ENCODE data around the gene GRIN2A. TPM values are rescaled to one million over a fixed set of nuclear protein-coding genes. Genes with fewer than 3 reads are reported as not detected.

The GRIN2A gene
- polyA plus RNA-seq, 1 donor (not counting 4 experiments of a cell fraction or from before 2014, with no cell fraction given) = 0.01 TPM

DNA sequence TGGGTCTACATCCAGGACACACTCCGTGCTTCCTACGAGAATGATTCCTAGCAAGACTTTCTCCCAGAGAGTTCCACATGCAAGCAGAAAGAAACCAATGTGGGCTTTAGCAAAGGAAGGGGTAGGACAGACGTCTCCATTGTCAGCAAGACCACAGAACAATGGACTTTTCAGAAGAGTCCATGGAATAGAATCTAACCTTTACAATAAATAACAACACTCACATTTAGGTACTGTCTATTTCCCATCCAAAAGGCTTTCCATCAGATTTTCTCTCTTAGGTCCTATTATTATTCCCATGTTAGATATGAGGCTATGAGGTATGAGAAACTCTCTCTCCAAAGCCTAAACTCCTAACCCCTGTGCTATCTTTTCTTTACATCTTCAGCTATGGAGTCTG is 360.9 kb downstream of the GRIN2A start:
- DNase-seq (ENCODE audit: low read depth, low spot score) (no peak), FAIRE-seq (no peak)
- Histone ChIP-seq H3K36me3 (ENCODE audit: control insufficient read depth in 2 of 2, extremely low read depth in 1 of 2, insufficient read depth in 2 of 2, low read length in 2 of 2) (no peaks in the 10 kb centered on the region), H3K4me2 (ENCODE audit: control insufficient read depth, extremely low read depth, insufficient read depth, low read depth, low read length) (no peak overlapping the region), H3K27me3 (ENCODE audit: control insufficient read depth, extremely low read depth, insufficient read depth, low read length) (no peaks in the 10 kb centered on the region), H3K4me1 (ENCODE audit: control insufficient read depth, extremely low read depth, insufficient read depth, low read length) (no peaks in the 10 kb centered on the region), H3K9me3 (ENCODE audit: control insufficient read depth, low read depth, low read length) (no peaks in the 10 kb centered on the region), H3K9me1 (ENCODE audit: control insufficient read depth, extremely low read depth, insufficient read depth, low read length) (no peaks in the 10 kb centered on the region), H3K9ac (ENCODE audit: control insufficient read depth, extremely low read depth, insufficient read depth, low read length) (no peak overlapping the region), H4K20me1 (ENCODE audit: control insufficient read depth, extremely low read depth, insufficient read depth, low read length) (no peaks in the 10 kb centered on the region), H3K79me2 (ENCODE audit: control insufficient read depth, insufficient read depth, low read length) (no peaks in the 10 kb centered on the region), H3K27ac (ENCODE audit: control insufficient read depth, insufficient read depth, low read length) (no peak overlapping the region), H2AFZ (ENCODE audit: control insufficient read depth, low read length) (no peak overlapping the region), H3K4me3 (ENCODE audit: control insufficient read depth in 2 of 3, extremely low read depth in 1 of 3, insufficient read depth in 2 of 3, low read depth in 1 of 3, low read length in 3 of 3) (no peak overlapping the region)
- dilution Hi-C loops (cut with MboI; ENCODE audit: extremely low pct_ligation_motif_present, low sequenced_read_pairs) = no loop called here
- TF ChIP-seq, protein P1, sequence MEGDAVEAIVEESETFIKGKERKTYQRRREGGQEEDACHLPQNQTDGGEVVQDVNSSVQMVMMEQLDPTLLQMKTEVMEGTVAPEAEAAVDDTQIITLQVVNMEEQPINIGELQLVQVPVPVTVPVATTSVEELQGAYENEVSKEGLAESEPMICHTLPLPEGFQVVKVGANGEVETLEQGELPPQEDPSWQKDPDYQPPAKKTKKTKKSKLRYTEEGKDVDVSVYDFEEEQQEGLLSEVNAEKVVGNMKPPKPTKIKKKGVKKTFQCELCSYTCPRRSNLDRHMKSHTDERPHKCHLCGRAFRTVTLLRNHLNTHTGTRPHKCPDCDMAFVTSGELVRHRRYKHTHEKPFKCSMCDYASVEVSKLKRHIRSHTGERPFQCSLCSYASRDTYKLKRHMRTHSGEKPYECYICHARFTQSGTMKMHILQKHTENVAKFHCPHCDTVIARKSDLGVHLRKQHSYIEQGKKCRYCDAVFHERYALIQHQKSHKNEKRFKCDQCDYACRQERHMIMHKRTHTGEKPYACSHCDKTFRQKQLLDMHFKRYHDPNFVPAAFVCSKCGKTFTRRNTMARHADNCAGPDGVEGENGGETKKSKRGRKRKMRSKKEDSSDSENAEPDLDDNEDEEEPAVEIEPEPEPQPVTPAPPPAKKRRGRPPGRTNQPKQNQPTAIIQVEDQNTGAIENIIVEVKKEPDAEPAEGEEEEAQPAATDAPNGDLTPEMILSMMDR (optimal IDR thresholded peaks at IDR 0.05 in 1 of 3, IDR thresholded peaks at IDR 0.05 in 1 of 3, conservative IDR thresholded peaks at IDR 0.05 in 1 of 3; ENCODE audit: extremely low read depth in 1 of 3, insufficient read depth in 2 of 3, low read length in 3 of 3) = no peak
- TF ChIP-seq EZH2 (IDR thresholded peaks at IDR 0.05; ENCODE audit: low read length) = no peak

DNA sequence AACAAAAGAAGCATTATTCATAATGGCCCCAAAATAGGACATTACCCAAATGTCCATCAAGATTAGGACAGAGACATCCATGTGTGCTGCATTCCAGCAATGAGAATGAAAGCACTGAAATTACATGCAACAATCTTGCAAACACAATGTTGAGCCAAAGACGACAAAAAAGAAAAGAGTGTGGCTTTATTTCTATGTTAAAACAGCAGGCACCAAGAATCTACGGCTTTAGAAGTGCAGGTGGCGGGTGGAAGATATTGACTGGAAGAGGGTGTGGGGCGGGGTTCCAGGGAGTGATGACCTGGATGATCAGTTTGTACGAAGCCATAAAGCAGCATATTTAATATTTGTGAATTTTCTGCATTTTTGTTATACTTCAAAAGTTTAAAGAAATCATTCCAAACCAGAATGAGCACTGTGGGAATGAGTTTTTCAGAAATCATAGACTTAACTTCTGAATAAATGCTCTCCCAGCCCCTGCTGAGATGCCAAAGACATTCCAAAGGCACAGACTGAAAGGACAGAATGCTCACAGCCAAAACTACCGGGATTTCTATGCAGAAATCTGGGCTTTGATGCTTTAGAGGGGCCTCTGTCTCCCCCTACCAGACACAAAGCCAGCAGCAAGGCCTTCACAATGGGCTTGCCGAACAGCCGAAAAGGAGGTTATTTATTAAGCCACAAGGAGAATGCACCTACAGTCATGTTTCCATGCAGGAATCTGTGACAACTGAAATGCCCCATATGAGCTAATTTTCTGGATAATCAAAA is 361.6 kb downstream of the GRIN2A start:
- no peak overlapping the region for H2AFZ ChIP-seq (ENCODE audit: control insufficient read depth, low read length)
- no peak for TF ChIP-seq EZH2 (IDR thresholded peaks at IDR 0.05; ENCODE audit: low read length)
- TF ChIP-seq, protein P1 (optimal IDR thresholded peaks at IDR 0.05 in 1 of 3, IDR thresholded peaks at IDR 0.05 in 1 of 3, conservative IDR thresholded peaks at IDR 0.05 in 1 of 3; ENCODE audit: extremely low read depth in 1 of 3, insufficient read depth in 2 of 3, low read length in 3 of 3) = no peak
- no peaks in the 10 kb centered on the region for H3K36me3 ChIP-seq (ENCODE audit: control insufficient read depth in 2 of 2, extremely low read depth in 1 of 2, insufficient read depth in 2 of 2, low read length in 2 of 2)
- no peaks in the 10 kb centered on the region for H3K4me1 ChIP-seq (ENCODE audit: control insufficient read depth, extremely low read depth, insufficient read depth, low read length)
- FAIRE-seq (no peak), DNase-seq (ENCODE audit: low read depth, low spot score) (no peak)
- no peaks in the 10 kb centered on the region for H3K9me3 ChIP-seq (ENCODE audit: control insufficient read depth, low read depth, low read length)
- H3K27ac ChIP-seq (ENCODE audit: control insufficient read depth, insufficient read depth, low read length) = no peak overlapping the region
- H4K20me1 ChIP-seq (ENCODE audit: control insufficient read depth, extremely low read depth, insufficient read depth, low read length) = no peaks in the 10 kb centered on the region
- dilution Hi-C loops (cut with MboI; ENCODE audit: extremely low pct_ligation_motif_present, low sequenced_read_pairs) = no loop called here
- no peak overlapping the region for H3K9ac ChIP-seq (ENCODE audit: control insufficient read depth, extremely low read depth, insufficient read depth, low read length)
- no peaks in the 10 kb centered on the region for H3K79me2 ChIP-seq (ENCODE audit: control insufficient read depth, insufficient read depth, low read length)
- H3K27me3 ChIP-seq (ENCODE audit: control insufficient read depth, extremely low read depth, insufficient read depth, low read length) = no peaks in the 10 kb centered on the region
- H3K4me3 ChIP-seq (ENCODE audit: control insufficient read depth in 2 of 3, extremely low read depth in 1 of 3, insufficient read depth in 2 of 3, low read depth in 1 of 3, low read length in 3 of 3) = no peak overlapping the region
- no peak overlapping the region for H3K4me2 ChIP-seq (ENCODE audit: control insufficient read depth, extremely low read depth, insufficient read depth, low read depth, low read length)
- no peaks in the 10 kb centered on the region for H3K9me1 ChIP-seq (ENCODE audit: control insufficient read depth, extremely low read depth, insufficient read depth, low read length)

Measured in keratinocyte (primary cell).